GM10266 (cell line): ENCODE results near the gene CDCA7L.
"Not testable (repeated sequence)": the region's sequence is repeated elsewhere in the genome, so short reads cannot be mapped to it uniquely, and the experiment has no call there.

Experiments
- DNase-seq: peaks from one replicate; pipeline ENCODE4 v3.0.0; 2012; ENCODE audit errors: extremely low spot score
- TF ChIP-seq, protein P1 (sequence below): IDR thresholded peaks from 2 replicates; pipeline ENCODE4 v1.5.1; 2012; ENCODE audit warnings: mild to moderate bottlenecking, low read depth; ENCODE audit not compliant: control insufficient read depth, insufficient read depth; ENCODE audit errors: missing control alignments

Gene CDCA7L

DNA sequence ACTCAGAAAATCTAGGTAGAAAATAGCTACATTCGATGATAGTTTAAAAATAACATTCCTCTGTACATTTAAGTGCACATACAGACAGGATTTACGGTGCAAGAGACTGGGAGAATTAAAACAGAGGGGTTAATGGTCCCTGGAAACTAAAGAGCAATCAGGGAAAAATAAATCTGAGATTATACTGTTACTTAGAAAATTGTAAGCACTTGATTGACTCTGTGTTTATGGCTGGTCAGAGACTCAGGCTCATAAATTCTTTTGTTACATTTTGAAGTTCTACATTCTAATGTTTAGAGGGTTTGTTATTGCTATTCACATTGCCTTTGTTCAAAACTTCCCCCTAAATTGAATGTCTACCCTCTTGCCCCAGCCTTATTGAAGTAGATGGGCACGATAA is 54.4 kb downstream of the CDCA7L start:
- DNase-seq = no peak
- TF ChIP-seq, protein P1, sequence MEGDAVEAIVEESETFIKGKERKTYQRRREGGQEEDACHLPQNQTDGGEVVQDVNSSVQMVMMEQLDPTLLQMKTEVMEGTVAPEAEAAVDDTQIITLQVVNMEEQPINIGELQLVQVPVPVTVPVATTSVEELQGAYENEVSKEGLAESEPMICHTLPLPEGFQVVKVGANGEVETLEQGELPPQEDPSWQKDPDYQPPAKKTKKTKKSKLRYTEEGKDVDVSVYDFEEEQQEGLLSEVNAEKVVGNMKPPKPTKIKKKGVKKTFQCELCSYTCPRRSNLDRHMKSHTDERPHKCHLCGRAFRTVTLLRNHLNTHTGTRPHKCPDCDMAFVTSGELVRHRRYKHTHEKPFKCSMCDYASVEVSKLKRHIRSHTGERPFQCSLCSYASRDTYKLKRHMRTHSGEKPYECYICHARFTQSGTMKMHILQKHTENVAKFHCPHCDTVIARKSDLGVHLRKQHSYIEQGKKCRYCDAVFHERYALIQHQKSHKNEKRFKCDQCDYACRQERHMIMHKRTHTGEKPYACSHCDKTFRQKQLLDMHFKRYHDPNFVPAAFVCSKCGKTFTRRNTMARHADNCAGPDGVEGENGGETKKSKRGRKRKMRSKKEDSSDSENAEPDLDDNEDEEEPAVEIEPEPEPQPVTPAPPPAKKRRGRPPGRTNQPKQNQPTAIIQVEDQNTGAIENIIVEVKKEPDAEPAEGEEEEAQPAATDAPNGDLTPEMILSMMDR = no peak

DNA sequence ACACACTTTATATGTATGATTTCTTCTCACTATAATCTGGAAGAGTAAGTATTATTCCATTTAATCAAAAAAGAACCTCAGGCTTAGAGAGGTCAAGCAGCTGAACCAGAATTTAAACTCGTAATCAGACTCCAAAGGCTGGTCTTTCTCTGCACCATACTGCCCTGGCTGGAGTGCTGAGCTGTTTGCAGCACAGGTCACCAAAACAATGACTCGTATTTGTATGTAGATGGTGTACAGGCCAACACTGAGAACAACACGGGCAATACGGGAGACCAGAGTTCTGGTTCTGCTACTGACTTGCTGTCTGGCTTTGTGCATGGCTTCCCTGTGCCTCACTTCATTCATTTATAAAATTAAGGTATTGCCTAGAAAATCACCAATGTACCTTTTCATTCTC is 57.9 kb downstream of the CDCA7L start:
- no peak for DNase-seq
- TF ChIP-seq, protein P1 = no peak

DNA sequence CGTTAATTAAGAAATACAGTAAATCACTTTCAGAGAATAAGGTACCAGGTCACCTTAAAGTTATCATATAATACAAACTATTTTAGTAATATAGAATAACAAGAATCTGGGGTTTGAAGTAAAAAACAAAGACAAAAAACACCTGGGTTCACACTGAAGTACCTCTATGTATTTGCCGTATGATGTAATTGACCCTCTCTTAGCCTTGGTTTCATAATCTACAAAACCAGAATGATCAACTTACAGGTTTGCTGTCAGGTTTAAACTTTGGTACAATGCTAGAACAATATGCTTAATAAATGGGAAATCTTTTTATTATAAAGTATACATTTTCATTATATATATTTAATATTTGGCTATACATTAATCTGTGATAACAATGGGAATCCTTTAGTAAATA is 58.3 kb downstream of the CDCA7L start:
- TF ChIP-seq, protein P1 = no peak
- no peak for DNase-seq

DNA sequence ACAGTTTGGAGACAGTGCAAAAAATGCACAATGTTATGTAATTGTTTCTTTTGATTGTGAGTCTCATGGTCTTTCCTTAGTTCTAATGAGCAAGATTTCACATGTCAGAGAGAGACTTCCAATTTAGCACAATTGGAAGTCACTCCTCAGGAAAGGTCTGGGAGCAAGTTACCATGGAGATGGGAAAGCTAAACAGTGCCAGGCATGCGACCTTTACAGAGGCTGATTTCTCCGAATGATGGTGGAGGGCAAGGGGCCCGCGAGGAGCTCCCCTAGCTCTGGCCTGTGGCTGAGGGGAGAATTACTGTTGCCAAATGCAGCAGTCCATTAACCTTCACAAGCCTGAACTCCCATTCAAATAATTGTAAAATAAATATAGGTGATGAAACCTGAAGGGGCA is 59.3 kb downstream of the CDCA7L start:
- TF ChIP-seq, protein P1 = no peak
- no peak for DNase-seq

DNA sequence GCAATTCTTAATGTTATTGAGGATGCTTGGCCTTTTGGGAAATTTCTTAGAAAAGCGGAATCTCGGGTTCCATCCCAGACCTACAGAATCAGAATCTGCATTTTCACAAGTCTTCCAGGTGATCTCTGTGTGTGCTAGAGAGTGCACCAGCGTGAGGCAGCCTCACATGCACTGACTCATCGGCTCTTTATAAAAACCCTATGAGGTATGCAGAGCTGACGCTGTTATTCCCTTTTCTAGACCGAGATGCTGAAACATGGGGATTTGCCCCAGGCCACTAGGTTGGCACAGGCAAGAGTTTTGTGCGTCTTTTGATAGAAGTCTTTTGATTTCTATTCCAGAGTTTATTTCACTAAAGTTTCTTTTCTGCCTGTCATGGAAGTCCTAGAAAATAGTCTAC is 61.2 kb downstream of the CDCA7L start:
- no peak for DNase-seq
- TF ChIP-seq, protein P1 = no peak

DNA sequence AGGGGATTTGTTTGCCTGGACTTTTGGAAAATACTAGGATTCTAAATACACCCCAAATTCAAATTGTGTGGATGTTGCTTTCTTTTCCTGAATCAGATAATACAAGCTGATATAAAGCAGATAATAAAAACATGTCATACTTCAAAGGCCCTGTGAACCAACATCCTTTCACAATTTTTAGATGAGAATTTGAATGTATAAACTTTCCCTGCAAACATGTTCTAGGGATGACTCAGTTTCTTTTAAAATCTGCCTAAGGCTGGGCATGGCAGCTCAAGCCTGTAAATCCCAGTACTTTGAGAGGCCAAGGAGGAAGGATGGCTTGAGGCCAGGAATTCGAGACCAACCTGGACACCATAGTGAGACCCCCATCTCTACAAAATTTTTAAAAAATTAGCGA is 62.2 kb downstream of the CDCA7L start:
- not testable (repeated sequence) for DNase-seq

DNA sequence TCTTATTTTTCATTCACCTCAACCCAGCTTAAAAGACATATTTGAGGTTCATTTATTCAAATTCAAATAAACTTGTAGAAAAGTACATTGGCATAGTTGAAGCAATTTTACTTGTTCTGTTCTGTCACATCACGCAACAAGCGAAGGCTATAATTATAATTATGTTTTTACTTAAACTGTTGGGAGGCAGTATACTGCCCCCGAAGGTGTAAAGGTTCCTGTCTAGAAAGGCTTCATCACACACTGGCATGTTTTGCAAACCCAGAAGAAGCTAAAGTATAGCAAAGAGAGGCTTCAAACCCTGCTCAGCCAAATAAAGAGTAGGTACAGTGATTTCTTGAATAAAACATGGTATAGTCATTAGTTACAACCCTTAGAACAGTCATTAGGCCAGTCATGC is 62.6 kb downstream of the CDCA7L start:
- DNase-seq = no peak
- TF ChIP-seq, protein P1 = no peak

DNA sequence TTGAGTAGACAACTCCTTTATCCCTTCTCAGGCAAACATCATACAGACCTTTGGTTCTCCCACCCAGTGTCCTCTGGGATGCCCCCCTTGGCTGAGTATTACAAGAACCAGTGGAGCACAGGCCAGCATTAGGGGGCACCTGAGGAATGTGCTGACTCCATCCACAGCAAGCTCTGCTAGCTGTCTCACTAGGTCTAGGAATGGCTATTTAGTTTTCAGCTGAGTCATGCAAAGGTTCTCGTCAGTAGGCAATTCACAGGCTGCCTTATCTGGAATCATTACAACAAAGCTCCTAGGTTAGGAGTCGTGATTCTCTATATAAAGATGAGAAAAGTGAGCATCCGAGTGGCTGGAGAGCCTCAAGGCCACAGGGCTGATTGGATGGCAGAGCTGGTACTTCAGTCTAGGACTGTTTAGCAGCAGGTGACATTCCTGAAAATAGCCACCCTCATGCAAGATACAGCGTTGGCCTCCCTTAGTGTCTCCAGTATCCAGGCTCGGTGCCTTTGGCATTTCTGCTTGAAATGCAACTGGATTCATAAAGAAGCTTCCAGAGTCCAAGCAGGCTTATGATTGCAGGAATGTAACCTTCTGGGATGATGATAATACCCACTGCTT is 75.8 kb downstream of the CDCA7L start:
- TF ChIP-seq, protein P1 = no peak
- DNase-seq = no peak
